B cell (primary cell): ENCODE results near the gene CIBAR2.

Experiments used
- CTCF ChIP-seq: fragments of 200-600 bp; IDR thresholded peaks from one replicate; pipeline ENCODE4 v1.8.0; 2022; ENCODE audit warnings: antibody characterized with exemption, mild to moderate bottlenecking
- EZH2 ChIP-seq: IDR thresholded peaks from 2 replicates; pipeline ENCODE4 v1.6.1; 2012; ENCODE audit warnings: borderline replicate concordance, low read depth, mild to moderate bottlenecking, moderate library complexity, low read length; ENCODE audit not compliant: insufficient read depth, poor library complexity, severe bottlenecking

DNA sequence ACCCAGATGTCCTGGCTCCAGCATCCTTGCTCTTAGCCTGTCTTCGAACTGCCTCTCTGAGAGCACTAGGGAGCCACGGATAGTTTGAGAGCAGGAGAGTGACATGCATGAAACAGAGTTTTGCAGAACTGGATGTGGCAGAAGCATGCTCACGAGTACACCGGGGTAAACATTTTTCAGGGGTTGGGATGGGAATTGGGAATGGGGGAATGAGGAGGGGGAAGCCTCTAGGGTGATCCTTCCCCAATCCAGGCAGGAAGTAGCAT lies 34.2 kb upstream of the CIBAR2 start:
- TF ChIP-seq CTCF (no peak), EZH2 (no peak)
